HG02973 (cell line): Measurements from ENCODE around the gene LRRC75A.

Experiments used
- ATAC-seq: cut with Tn5 transposase; IDR thresholded peaks from one replicate; pipeline ENCODE4 v1.9.1; 2021; ENCODE audit warnings: moderate library complexity; ENCODE audit not compliant: unreplicated experiment

The LRRC75A gene

GRCh38 chr17:16494059-16494458 is 2.1 kb upstream of the LRRC75A start:
- no peak for ATAC-seq

- no peak for ATAC-seq
Observed at GRCh38 chr17:16493531-16494046, 1.6 kb upstream of the LRRC75A start.

- no peak for ATAC-seq
Observed at GRCh38 chr17:16492613-16493530, 879 bp upstream of the LRRC75A start.

- ATAC-seq = no peak
Observed at GRCh38 chr17:16491131-16491702, 776 bp downstream of the LRRC75A start.

- ATAC-seq = no peak
Observed at GRCh38 chr17:16489431-16489830, 2.6 kb downstream of the LRRC75A start.

- ATAC-seq = no peak
Observed at GRCh38 chr17:16488968-16489337, 3.0 kb downstream of the LRRC75A start.

GRCh38 chr17:16488186-16488967 is 3.6 kb downstream of the LRRC75A start:
- no peak for ATAC-seq

GRCh38 chr17:16486373-16487250 is 5.4 kb downstream of the LRRC75A start:
- ATAC-seq = no peak

GRCh38 chr17:16484445-16485175 is 7.4 kb downstream of the LRRC75A start:
- no peak for ATAC-seq

GRCh38 chr17:16483021-16483645 is 8.9 kb downstream of the LRRC75A start:
- no peak for ATAC-seq

- ATAC-seq = no peak
Observed at GRCh38 chr17:16482253-16482652, 9.7 kb downstream of the LRRC75A start.

- no peak for ATAC-seq
Observed at GRCh38 chr17:16480995-16481394, 11.0 kb downstream of the LRRC75A start.

GRCh38 chr17:16479264-16479663 is 12.7 kb downstream of the LRRC75A start:
- no peak for ATAC-seq

- no peak for ATAC-seq
Observed at GRCh38 chr17:16478649-16479048, 13.3 kb downstream of the LRRC75A start.

- no peak for ATAC-seq
Observed at GRCh38 chr17:16477666-16478065, 14.3 kb downstream of the LRRC75A start.

- no peak for ATAC-seq
Observed at GRCh38 chr17:16477255-16477654, 14.7 kb downstream of the LRRC75A start.

- ATAC-seq = no peak
Observed at GRCh38 chr17:16475179-16475704, 16.8 kb downstream of the LRRC75A start.

- no peak for ATAC-seq
Observed at GRCh38 chr17:16474012-16474725, 17.8 kb downstream of the LRRC75A start.
